HepG2 (cell line): Measurements from ENCODE around the gene NT5C. TPM values are rescaled to one million over a fixed set of nuclear protein-coding genes. Genes with fewer than 3 reads are reported as not detected.

ENCODE experiments used
- ARNT ChIP-seq: fragments of 450-650 bp; IDR thresholded peaks from 2 replicates; pipeline ENCODE4 v1.6.1; 2017
- ATM ChIP-seq: fragments of 450-650 bp; IDR thresholded peaks from 2 replicates; pipeline ENCODE4 v1.7.1; 2017; ENCODE audit warnings: mild to moderate bottlenecking, borderline replicate concordance
- BRF2 ChIP-seq: sonication (generic); formaldehyde crosslinking; IDR thresholded peaks from 2 replicates; pipeline ENCODE4 v1.8.1; 2022; ENCODE audit warnings: mild to moderate bottlenecking, missing genetic modification reagents
- E2F5 ChIP-seq: sonication (generic); formaldehyde crosslinking; conservative IDR thresholded peaks from 2 replicates; pipeline ENCODE4 v1.4.0; 2020; ENCODE audit warnings: missing genetic modification reagents
- HNF4A ChIP-seq: sonication (generic); formaldehyde crosslinking; IDR thresholded peaks from 2 replicates; pipeline ENCODE4 v1.4.0; 2020; ENCODE audit warnings: missing genetic modification reagents
- HNRNPK ChIP-seq: fragments of 200-400 bp; formaldehyde crosslinking; IDR thresholded peaks from 2 replicates; pipeline ENCODE4 v1.6.1; 2018; ENCODE audit warnings: low read length, low read depth, moderate library complexity, mild to moderate bottlenecking; ENCODE audit not compliant: poor library complexity, severe bottlenecking
- IRF1 ChIP-seq: sonication (generic); formaldehyde crosslinking; IDR thresholded peaks from 2 replicates; pipeline ENCODE4 v1.4.0; 2020; ENCODE audit warnings: low read depth, mild to moderate bottlenecking, missing genetic modification reagents
- KDM5A ChIP-seq: fragments of 200-600 bp; sonication (generic); IDR thresholded peaks from 2 replicates; pipeline ENCODE4 v1.7.0; 2018; ENCODE audit warnings: antibody characterized with exemption, mild to moderate bottlenecking, low read length, borderline replicate concordance
- NAIF1 ChIP-seq: sonication (generic); formaldehyde crosslinking; IDR thresholded peaks from 2 replicates; pipeline ENCODE4 v1.5.0; 2020; ENCODE audit warnings: mild to moderate bottlenecking, missing genetic modification reagents, borderline replicate concordance
- NFYC ChIP-seq: IDR thresholded peaks from 2 replicates; pipeline ENCODE4 v1.6.1; 2016; ENCODE audit warnings: missing genetic modification reagents, missing compliant biosample characterization
- RXRB ChIP-seq: IDR thresholded peaks from 2 replicates; pipeline ENCODE4 v1.6.1; 2016; ENCODE audit warnings: borderline replicate concordance, missing genetic modification reagents, missing compliant biosample characterization
- SIN3B ChIP-seq: fragments of 150-350 bp; IDR thresholded peaks from 2 replicates; pipeline ENCODE4 v1.6.1; 2014; ENCODE audit warnings: low read length
- SMAD1 ChIP-seq: sonication (generic); formaldehyde crosslinking; IDR thresholded peaks from 2 replicates; pipeline ENCODE4 v1.4.0; 2020; ENCODE audit warnings: missing genetic modification reagents, low read depth, mild to moderate bottlenecking, borderline replicate concordance
- TEF ChIP-seq: sonication (generic); formaldehyde crosslinking; IDR thresholded peaks from 2 replicates; pipeline ENCODE4 v1.5.0; 2020; ENCODE audit warnings: missing genetic modification reagents
- UBTF ChIP-seq: sonication (generic); formaldehyde crosslinking; IDR thresholded peaks from 2 replicates; pipeline ENCODE4 v1.4.0; 2020; ENCODE audit warnings: mild to moderate bottlenecking, missing genetic modification reagents
- ZGPAT ChIP-seq: IDR thresholded peaks from 2 replicates; pipeline ENCODE4 v1.6.1; 2016; ENCODE audit warnings: mild to moderate bottlenecking
- ZNF281 ChIP-seq: sonication (generic); formaldehyde crosslinking; IDR thresholded peaks from 2 replicates; pipeline ENCODE4 v1.4.0; 2020; ENCODE audit warnings: missing genetic modification reagents, borderline replicate concordance
- ZNF329 ChIP-seq: sonication (generic); formaldehyde crosslinking; IDR thresholded peaks from 2 replicates; pipeline ENCODE4 v1.9.0; 2021; ENCODE audit warnings: low read depth, mild to moderate bottlenecking, missing genetic modification reagents
- ZNF552 ChIP-seq: sonication (generic); formaldehyde crosslinking; IDR thresholded peaks from 2 replicates; pipeline ENCODE4 v1.9.0; 2022; ENCODE audit warnings: missing genetic modification reagents, mild to moderate bottlenecking, borderline replicate concordance
- polyA plus RNA-seq, 8 experiments: library from polyadenylated mRNA; depleted of rRNA in 3 of 8; stranded (reverse) in 7 of 8; unstranded in 1 of 8; fragments of >200 nt; fragmentation: Illumina TruSeq in 4 of 8; extraction: Trizol in 4 of 8; gene quantifications; 2 replicates each; pipeline versions ENCODE4 v1.2.1 to v1.2.3, GENCODE V29; 2011 to 2016; ENCODE audit warnings: low read depth in 4 of 8, missing spikeins in 1 of 8, mixed read lengths in 1 of 8; ENCODE audit not compliant: insufficient read depth in 1 of 8
- total RNA-seq, 5 experiments: library from RNA; depleted of rRNA; stranded (reverse); fragments of >200 nt; fragmentation: Illumina TruSeq; extraction: Trizol; gene quantifications; 2 replicates each; pipeline ENCODE4 v1.2.3, GENCODE V29; 2016; ENCODE audit warnings: low read depth in 1 of 5

Gene NT5C
- total and polyA plus RNA-seq, 2 of the 13 experiments (the other 11 are each of a cell fraction or from before 2014, with no cell fraction given) = 42.8 to 48.6 TPM

GRCh38 chr17:75084039-75084660, 47.4 kb downstream of the NT5C start (continued):
- TF ChIP-seq RXRB (peak; percentile 97), NAIF1 (CRISPR knock-in tag) (no peak), ATM (no peak), IRF1 (CRISPR knock-in tag) (no peak), SMAD1 (peak; percentile 75; the same call in 1 of the 2 replicates), HNRNPK (no peak), ZGPAT (CRISPR knock-in tag) (peak; percentile 95), TEF (CRISPR knock-in tag) (no peak), ZNF329 (CRISPR knock-in tag) (no peak), SIN3B (no peak), ARNT (no peak), E2F5 (CRISPR knock-in tag) (no peak), ZNF552 (peak; percentile 76; the same call in 1 of the 2 replicates), HNF4A (CRISPR knock-in tag) (peak; percentile 94), NFYC (CRISPR knock-in tag) (0 out of 2 replicates have a peak, but pooled peaks have one; percentile 30), UBTF (CRISPR knock-in tag) (peak; percentile 71), ZNF281 (CRISPR knock-in tag) (peak; percentile 29; the same call in 1 of the 2 replicates), KDM5A (no peak), BRF2 (no peak)
